ENCODE measurements around the gene NCF4. TPM values are rescaled to one million over a fixed set of nuclear protein-coding genes. Genes with fewer than 3 reads are reported as not detected.

The NCF4 gene
- total RNA-seq, result not detected in 2 replicates
- long read RNA-seq, result 0 reads

DNA sequence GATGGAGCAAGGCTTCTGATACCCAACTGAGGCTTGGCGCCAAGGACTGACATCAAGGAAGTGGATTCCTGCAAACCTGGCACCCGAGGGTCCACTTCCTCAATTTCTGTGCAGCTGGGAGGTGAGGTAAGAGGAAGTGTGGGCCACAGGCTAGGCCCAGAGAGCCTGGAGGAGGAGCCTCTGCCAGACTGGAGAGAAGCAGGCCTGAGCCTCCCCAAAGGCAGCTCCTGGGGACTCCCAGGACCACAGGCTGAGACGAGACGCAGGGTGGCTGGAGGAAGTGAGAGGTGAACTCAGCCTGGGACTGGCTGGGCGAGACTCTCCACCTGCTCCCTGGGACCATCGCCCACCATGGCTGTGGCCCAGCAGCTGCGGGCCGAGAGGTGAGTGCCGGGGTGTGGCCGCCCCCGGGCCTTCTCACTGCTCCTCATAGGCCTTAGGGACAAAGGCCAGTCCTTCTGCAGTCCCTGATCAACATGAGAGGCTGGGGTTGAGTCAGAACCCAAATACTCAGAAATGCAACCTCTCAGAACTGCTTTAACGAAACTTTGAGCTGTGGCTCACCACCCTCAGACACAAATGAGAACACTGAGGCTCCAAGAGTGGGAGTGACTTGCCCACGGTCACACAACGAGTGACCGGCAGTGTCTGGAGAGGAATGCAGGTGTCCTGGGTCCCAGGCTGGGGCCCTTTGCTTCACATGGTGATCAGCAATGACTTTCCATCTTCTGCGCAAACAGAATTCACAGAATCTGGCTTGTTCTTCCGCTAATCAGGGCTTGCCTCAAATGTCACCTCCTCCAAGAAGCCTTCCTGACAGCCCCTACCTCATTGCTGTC, at the start of gene NCF4:
Gene NCF4 (plus strand): TSS at position 186 of the 839 bp plus-strand sequence. CDS start 166 bp downstream, at position 352.
- Mint-ChIP-seq H3K4me1 (peaks cover 6% of the 10 kb centered on the region), H3K36me3 (ENCODE audit: low read depth) (no peaks in the 10 kb centered on the region), H3K4me3 (no peak within 1 kb of the TSS), H3K27me3 (ENCODE audit: low read depth) (peaks cover 49% of the 10 kb centered on the region), H3K27ac (ENCODE audit: unreplicated experiment) (no peak within 1 kb of the TSS), H3K9me3 (no peaks in the 10 kb centered on the region)
- TF ChIP-seq, protein P1, sequence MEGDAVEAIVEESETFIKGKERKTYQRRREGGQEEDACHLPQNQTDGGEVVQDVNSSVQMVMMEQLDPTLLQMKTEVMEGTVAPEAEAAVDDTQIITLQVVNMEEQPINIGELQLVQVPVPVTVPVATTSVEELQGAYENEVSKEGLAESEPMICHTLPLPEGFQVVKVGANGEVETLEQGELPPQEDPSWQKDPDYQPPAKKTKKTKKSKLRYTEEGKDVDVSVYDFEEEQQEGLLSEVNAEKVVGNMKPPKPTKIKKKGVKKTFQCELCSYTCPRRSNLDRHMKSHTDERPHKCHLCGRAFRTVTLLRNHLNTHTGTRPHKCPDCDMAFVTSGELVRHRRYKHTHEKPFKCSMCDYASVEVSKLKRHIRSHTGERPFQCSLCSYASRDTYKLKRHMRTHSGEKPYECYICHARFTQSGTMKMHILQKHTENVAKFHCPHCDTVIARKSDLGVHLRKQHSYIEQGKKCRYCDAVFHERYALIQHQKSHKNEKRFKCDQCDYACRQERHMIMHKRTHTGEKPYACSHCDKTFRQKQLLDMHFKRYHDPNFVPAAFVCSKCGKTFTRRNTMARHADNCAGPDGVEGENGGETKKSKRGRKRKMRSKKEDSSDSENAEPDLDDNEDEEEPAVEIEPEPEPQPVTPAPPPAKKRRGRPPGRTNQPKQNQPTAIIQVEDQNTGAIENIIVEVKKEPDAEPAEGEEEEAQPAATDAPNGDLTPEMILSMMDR (conservative IDR thresholded peaks at IDR 0.05), result no peak
- DNase-seq (ENCODE audit: low read depth, low spot score), result no peak

DNA sequence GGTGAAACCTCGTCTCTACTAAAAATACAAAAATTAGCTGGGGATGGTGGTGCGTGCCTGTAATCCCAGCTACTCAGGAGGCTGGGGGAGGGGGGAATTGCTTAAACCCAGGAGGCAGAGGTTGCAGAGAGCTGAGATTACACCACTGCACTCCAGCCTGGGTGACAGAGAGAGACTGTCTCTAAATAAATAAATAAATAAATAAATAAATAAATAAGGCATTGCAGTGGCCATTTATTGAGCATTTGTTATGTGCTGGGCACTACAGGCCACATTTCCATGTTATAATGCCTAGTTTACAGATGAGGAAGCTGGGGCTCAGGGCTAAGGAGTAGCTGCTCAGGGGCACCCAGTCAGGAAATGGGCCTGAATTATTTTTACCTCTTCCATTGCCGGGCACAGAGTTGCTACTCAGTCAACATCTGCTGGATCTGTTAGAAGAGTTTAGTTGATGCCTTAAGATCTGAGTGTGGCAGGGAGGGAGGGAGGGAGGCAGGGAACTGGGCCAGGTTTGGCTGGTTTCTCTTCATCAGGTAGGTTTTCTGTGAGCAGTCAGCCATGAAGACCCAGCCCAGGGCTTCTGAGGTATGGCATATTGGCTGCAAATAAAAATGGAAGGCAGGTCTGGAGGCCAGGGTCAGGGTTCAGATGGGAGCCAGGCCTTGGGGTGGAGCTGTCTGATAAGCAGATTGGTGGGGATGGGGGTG, 49.6 kb upstream of the NCF4 start:
- Mint-ChIP-seq H3K27ac (ENCODE audit: unreplicated experiment) (no peak overlapping the region), H3K4me1 (peaks cover 12% of the 10 kb centered on the region), H3K9me3 (no peaks in the 10 kb centered on the region), H3K36me3 (ENCODE audit: low read depth) (no peaks in the 10 kb centered on the region), H3K4me3 (no peak overlapping the region), H3K27me3 (ENCODE audit: low read depth) (peaks cover 59% of the 10 kb centered on the region)
- TF ChIP-seq, protein P1 (conservative IDR thresholded peaks at IDR 0.05), result no peak
- no peak for DNase-seq (ENCODE audit: low read depth, low spot score)

DNA sequence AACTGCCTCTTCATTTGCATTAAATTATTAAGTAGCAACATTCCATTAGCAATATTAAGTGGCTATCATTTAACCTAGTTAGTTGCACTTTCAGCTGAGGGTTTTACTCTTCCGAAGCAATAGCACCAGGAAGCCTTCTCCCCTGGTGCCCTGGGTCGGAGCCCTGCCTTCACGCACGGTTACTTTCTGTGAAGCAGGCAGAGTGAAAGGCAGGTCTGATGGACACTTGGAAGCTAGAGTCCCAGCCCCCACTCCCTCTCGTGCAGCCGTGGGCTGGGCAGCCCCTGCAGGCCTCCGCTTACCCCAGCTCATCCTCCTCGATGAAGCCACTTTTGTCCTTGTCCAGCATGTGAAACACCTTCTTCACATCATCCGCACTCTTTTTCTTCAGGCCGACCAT, 46.0 kb upstream of the NCF4 start:
- no peak overlapping the region for H3K27ac Mint-ChIP-seq (ENCODE audit: unreplicated experiment)
- TF ChIP-seq, protein P1 (conservative IDR thresholded peaks at IDR 0.05), result no peak
- no peaks in the 10 kb centered on the region for H3K9me3 Mint-ChIP-seq
- H3K4me3 Mint-ChIP-seq, result no peak overlapping the region
- H3K27me3 Mint-ChIP-seq (ENCODE audit: low read depth), result peaks cover 80% of the 10 kb centered on the region
- no peak for DNase-seq (ENCODE audit: low read depth, low spot score)
- no peaks in the 10 kb centered on the region for H3K36me3 Mint-ChIP-seq (ENCODE audit: low read depth)
- H3K4me1 Mint-ChIP-seq, result peaks cover 6% of the 10 kb centered on the region

DNA sequence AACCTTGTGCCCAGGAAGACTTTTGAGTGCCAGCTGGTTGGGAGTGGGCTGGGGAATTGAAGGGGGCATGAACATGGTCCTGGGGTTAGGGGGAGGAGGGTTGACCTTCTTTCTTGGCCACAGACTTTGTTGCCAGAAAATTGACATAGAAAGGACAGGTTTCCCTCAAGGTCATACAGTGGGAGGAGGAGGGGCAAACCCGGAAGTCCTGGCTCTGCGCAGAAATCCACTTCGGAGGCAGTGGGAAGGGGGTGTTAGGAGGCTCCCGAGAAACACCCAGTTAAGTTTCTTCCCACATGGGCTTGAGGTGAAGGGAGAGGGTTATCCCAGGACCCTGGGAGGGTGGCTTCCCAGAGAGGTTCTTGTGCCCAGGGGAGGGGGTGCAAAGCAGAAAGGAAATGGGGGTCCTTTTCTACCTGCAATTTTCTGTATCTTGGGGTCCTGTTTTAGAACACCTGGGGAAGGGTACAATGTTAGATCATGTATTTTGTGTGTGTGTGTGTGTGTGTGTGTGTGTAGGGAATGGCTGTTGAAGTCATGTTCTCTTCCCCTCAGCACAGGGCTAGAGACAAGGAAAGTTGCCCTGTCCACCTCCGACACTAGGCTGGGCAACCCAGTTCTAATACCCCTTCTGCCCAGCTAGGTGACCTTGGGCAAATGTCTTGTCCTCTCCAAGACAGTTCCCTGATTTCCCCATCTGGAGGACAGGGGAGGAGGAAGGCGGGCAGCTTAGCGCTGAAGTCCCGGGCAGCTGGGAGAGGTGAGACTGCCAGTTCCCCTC, 45.1 kb upstream of the NCF4 start:
- no peak for DNase-seq (ENCODE audit: low read depth, low spot score)
- Mint-ChIP-seq H3K4me3 (no peak overlapping the region), H3K27ac (ENCODE audit: unreplicated experiment) (no peak overlapping the region)

DNA sequence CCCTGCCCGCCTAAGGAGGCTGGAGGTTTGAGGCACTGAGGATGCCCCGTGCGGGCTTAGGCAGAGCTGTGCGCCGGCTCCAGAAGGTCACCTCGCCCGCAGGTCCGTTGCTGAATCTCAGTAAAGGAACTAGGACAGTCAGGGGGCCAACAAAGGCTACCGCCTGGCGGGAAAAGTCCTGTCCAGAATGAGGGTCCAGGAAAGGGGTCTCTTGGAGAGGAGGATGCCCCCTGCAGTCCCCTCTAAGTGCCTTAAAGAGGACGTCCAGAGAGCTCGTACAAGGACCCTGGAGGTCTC, 44.5 kb upstream of the NCF4 start:
- Mint-ChIP-seq H3K9me3 (no peaks in the 10 kb centered on the region), H3K27me3 (ENCODE audit: low read depth) (peaks cover 95% of the 10 kb centered on the region), H3K27ac (ENCODE audit: unreplicated experiment) (no peak overlapping the region), H3K36me3 (ENCODE audit: low read depth) (no peaks in the 10 kb centered on the region), H3K4me1 (peaks cover 6% of the 10 kb centered on the region), H3K4me3 (peak overlapping the region; percentile 69)
- no peak for DNase-seq (ENCODE audit: low read depth, low spot score)
- TF ChIP-seq, protein P1 (conservative IDR thresholded peaks at IDR 0.05), result no peak

More for the DNA sequence above, 45.1 kb upstream of the NCF4 start:
- TF ChIP-seq, protein P1 (conservative IDR thresholded peaks at IDR 0.05), result no peak
- Mint-ChIP-seq H3K27me3 (ENCODE audit: low read depth) (peaks cover 90% of the 10 kb centered on the region), H3K4me1 (peaks cover 6% of the 10 kb centered on the region), H3K36me3 (ENCODE audit: low read depth) (no peaks in the 10 kb centered on the region), H3K9me3 (no peaks in the 10 kb centered on the region)
